ENCODE results near the gene MAST3.

- no peak for TF ChIP-seq CTCF (IDR thresholded peaks at IDR 0.05)
- TF ChIP-seq POLR2A (IDR thresholded peaks at IDR 0.05), result no peak
Observed at GRCh38 chr19:18062028-18062427, 35.5 kb upstream of the MAST3 start.
